ENCODE results near the gene SELENOI.

Gene SELENOI

GRCh38 chr2:26337298-26337697 is 8.6 kb upstream of the SELENOI start:
- no peak for TF ChIP-seq CTCF (IDR thresholded peaks at IDR 0.05; ENCODE audit: low read depth, low read length)
- no peak for DNase-seq (ENCODE audit: extremely low read depth, low read depth)

GRCh38 chr2:26340831-26341230 is 5.1 kb upstream of the SELENOI start:
- no peak for TF ChIP-seq CTCF (IDR thresholded peaks at IDR 0.05; ENCODE audit: low read depth, low read length)
- DNase-seq (ENCODE audit: extremely low read depth, low read depth) = no peak

- DNase-seq (ENCODE audit: extremely low read depth, low read depth) = no peak
- TF ChIP-seq CTCF (IDR thresholded peaks at IDR 0.05; ENCODE audit: low read depth, low read length) = no peak
Observed at GRCh38 chr2:26344581-26345282, 1.2 kb upstream of the SELENOI start.

GRCh38 chr2:26345283-26345544 is 729 bp upstream of the SELENOI start:
- no peak for DNase-seq (ENCODE audit: extremely low read depth, low read depth)
- TF ChIP-seq CTCF (IDR thresholded peaks at IDR 0.05; ENCODE audit: low read depth, low read length) = no peak

GRCh38 chr2:26346454-26347053 is 611 bp downstream of the SELENOI start, which contains the start of gene ADGRF3:
Gene ADGRF3, minus strand, starts transcription at chr2:26346789. Its CDS starts 555 bp downstream, at chr2:26346234.
- no peak for DNase-seq (ENCODE audit: extremely low read depth, low read depth)
- TF ChIP-seq CTCF (IDR thresholded peaks at IDR 0.05; ENCODE audit: low read depth, low read length) = no peak

- no peak for DNase-seq (ENCODE audit: extremely low read depth, low read depth)
- TF ChIP-seq CTCF (IDR thresholded peaks at IDR 0.05; ENCODE audit: low read depth, low read length) = no peak
Observed at GRCh38 chr2:26347286-26347865, 1.4 kb downstream of the SELENOI start.

- TF ChIP-seq CTCF (IDR thresholded peaks at IDR 0.05; ENCODE audit: low read depth, low read length) = no peak
Observed at GRCh38 chr2:26349690-26350089, 3.7 kb downstream of the SELENOI start.

More at GRCh38 chr2:26349690-26350089, 3.7 kb downstream of the SELENOI start:
- DNase-seq (ENCODE audit: extremely low read depth, low read depth) = no peak

Measured in AG09319 (cell line).